Right lobe of liver (tissue), 6 donors: ENCODE measurements around the gene ZNF804A. TPM values are rescaled to one million over a fixed set of nuclear protein-coding genes. Genes with fewer than 3 reads are reported as not detected.

Experiments used
- ATAC-seq, 4 donors: fragments of 200-7000 bp; cut with Tn5 transposase; one replicate each; pipeline ENCODE4 v1.9.1; 2020; ENCODE audit warnings: mild to moderate bottlenecking in 4 of 4, moderate library complexity in 4 of 4
- DNase-seq, 3 donors: peaks; one replicate each; pipeline ENCODE4 v3.0.0-alpha.2; 2020
- H3K27ac ChIP-seq, 3 donors: fragments of 200-600 bp; one replicate each; pipeline ENCODE4 v1.8.0; 2022
- H3K27me3 ChIP-seq, 2 donors: fragments of 200-600 bp; one replicate each; pipeline ENCODE4 v1.8.0; 2022
- H3K36me3 ChIP-seq, 4 donors: fragments of 200-600 bp; sonication (generic) in 1 of 4; one replicate each; pipeline versions ENCODE4 v1.5.1 to v1.8.0; 2017 to 2022; ENCODE audit warnings: control low read depth in 1 of 4
- H3K4me1 ChIP-seq, 4 donors: fragments of 200-600 bp; sonication (generic) in 1 of 4; one replicate each; pipeline versions ENCODE4 v1.5.1 to v1.8.0; 2017 to 2022; ENCODE audit warnings: control low read depth in 1 of 4
- H3K4me3 ChIP-seq, 3 donors: fragments of 200-600 bp; one replicate each; pipeline ENCODE4 v1.8.0; 2022
- H3K9me3 ChIP-seq, 4 donors: fragments of 200-600 bp; sonication (generic) in 1 of 4; one replicate each; pipeline versions ENCODE4 v1.5.1 to v1.8.0; 2017 to 2022; ENCODE audit warnings: control low read depth in 1 of 4
- POLR2A ChIP-seq: fragments of 450-650 bp; IDR thresholded peaks from one replicate; pipeline ENCODE4 v1.6.1; 2017; ENCODE audit warnings: antibody characterized with exemption, mild to moderate bottlenecking
- WGBS: methylation state at CpG from one replicate; pipeline ENCODE4 v1.1.6; 2018; ENCODE audit warnings: low coverage, low lambda C conversion rate; ENCODE audit not compliant: insufficient coverage; ENCODE audit errors: missing lambda C conversion rate; 5-methylcytosine and 5-hydroxymethylcytosine counted together
- intact Hi-C, 2 donors: fragments of 100-400 bp; cut with DNase I; formaldehyde crosslinking; loops; one replicate each; pipeline versions ENCODE4 v1.11.2 to v1.14.1; 2022
- total RNA-seq, 6 experiments: library from RNA; depleted of rRNA in 2 of 6; stranded (reverse); fragments of >200 nt in 2 of 6; fragmentation: NEBNext Ultra II Directional in 3 of 6; extraction: Animal tissue kit (Norgen Biotek cat#: 25700) in 3 of 6; gene quantifications; one replicate each; pipeline versions ENCODE4 v1.1.0 to v1.2.4, GENCODE V29; 2016 to 2023
- TF ChIP-seq, protein P1 (sequence below), 4 donors: fragments of 200-600 bp in 3 of 4; fragments of 450-650 bp in 1 of 4; IDR thresholded peaks; one replicate each; pipeline versions ENCODE4 v1.5.1 to v1.8.0; 2016 to 2022; ENCODE audit warnings: antibody characterized with exemption in 4 of 4, mild to moderate bottlenecking in 2 of 4
- donor health status: DM: no; HTN: yes; CAD: no.
- donor health status: DM: no; HTN: no; CAD: no.
- donor health status: DM: no; HTN: no; CAD: no.
- donor health status: DM: no; HTN: yes; CAD: no.
- donor health status: DM: no; HTN: yes; CAD: no.

The ZNF804A gene
- total RNA-seq, 6 experiments from 2014 or later = 0.06 to 0.30 (median 0.20) TPM; not detected in 3

- WGBS = 50% methylated on average over 3 of the region's 3 CpGs
- DNase-seq = no peak
- Histone ChIP-seq H3K4me1 (no peaks in the 10 kb centered on the region), H3K27me3 (no peaks in the 10 kb centered on the region), H3K36me3 (no peaks in the 10 kb centered on the region), H3K27ac (no peak overlapping the region), H3K4me3 (no peak overlapping the region), H3K9me3 (no peaks in the 10 kb centered on the region)
- TF ChIP-seq, protein P1, sequence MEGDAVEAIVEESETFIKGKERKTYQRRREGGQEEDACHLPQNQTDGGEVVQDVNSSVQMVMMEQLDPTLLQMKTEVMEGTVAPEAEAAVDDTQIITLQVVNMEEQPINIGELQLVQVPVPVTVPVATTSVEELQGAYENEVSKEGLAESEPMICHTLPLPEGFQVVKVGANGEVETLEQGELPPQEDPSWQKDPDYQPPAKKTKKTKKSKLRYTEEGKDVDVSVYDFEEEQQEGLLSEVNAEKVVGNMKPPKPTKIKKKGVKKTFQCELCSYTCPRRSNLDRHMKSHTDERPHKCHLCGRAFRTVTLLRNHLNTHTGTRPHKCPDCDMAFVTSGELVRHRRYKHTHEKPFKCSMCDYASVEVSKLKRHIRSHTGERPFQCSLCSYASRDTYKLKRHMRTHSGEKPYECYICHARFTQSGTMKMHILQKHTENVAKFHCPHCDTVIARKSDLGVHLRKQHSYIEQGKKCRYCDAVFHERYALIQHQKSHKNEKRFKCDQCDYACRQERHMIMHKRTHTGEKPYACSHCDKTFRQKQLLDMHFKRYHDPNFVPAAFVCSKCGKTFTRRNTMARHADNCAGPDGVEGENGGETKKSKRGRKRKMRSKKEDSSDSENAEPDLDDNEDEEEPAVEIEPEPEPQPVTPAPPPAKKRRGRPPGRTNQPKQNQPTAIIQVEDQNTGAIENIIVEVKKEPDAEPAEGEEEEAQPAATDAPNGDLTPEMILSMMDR (IDR thresholded peaks at IDR 0.05) = no peak
- no peak for TF ChIP-seq POLR2A
- ATAC-seq = no peak
- intact Hi-C loops = no loop called here
Observed at GRCh38 chr2:184956856-184957255, 358.5 kb downstream of the ZNF804A start.

GRCh38 chr2:184971546-184972068 is 373.3 kb downstream of the ZNF804A start:
- TF ChIP-seq POLR2A = no peak
- TF ChIP-seq, protein P1 (IDR thresholded peaks at IDR 0.05) = no peak
- Histone ChIP-seq H3K27me3 (no peaks in the 10 kb centered on the region), H3K9me3 (no peaks in the 10 kb centered on the region), H3K36me3 (no peaks in the 10 kb centered on the region), H3K27ac (no peak overlapping the region), H3K4me1 (no peaks in the 10 kb centered on the region), H3K4me3 (no peak overlapping the region)
- no peak for DNase-seq
- WGBS = 73% methylated on average over 3 of the region's 3 CpGs
- ATAC-seq = no peak
- intact Hi-C loops = no loop called here
